H7 (cell line): ENCODE results near the gene DHX35. TPM values are rescaled to one million over a fixed set of nuclear protein-coding genes. Genes with fewer than 3 reads are reported as not detected.

ENCODE experiments used
- DNase-seq: peaks from one replicate; pipeline ENCODE4 v3.0.0; 2012
- H3K27me3 ChIP-seq: 2 replicates; pipeline ENCODE4 v1.6.0; 2011; ENCODE audit warnings: mild to moderate bottlenecking, low read length; ENCODE audit not compliant: control insufficient read depth, insufficient read depth
- H3K36me3 ChIP-seq: replicated peaks from 2 replicates; pipeline ENCODE4 v1.5.1; 2011; ENCODE audit warnings: low read length; ENCODE audit not compliant: control insufficient read depth, insufficient read depth
- H3K4me3 ChIP-seq: 2 replicates; pipeline ENCODE4 v1.5.1; 2011; ENCODE audit warnings: low read depth, mild to moderate bottlenecking, control low read depth, low read length, moderate library complexity; ENCODE audit not compliant: insufficient read depth
- total RNA-seq: library from RNA; depleted of rRNA; stranded (reverse); fragments of >200 nt; shearing (Covaris generic); gene quantifications from 2 replicates; pipeline ENCODE4 v1.2.3, GENCODE V29; 2014

DHX35 gene
- total RNA-seq, 1 experiment from 2014 or later, result 26.1 TPM

- DNase-seq, result no peak
- Histone ChIP-seq H3K4me3 (no peak overlapping the region), H3K36me3 (peaks cover 22% of the 10 kb centered on the region), H3K27me3 (no peaks in the 10 kb centered on the region)
Observed at GRCh38 chr20:39039261-39039660, 77.1 kb downstream of the DHX35 start.

- Histone ChIP-seq H3K36me3 (peaks cover 22% of the 10 kb centered on the region), H3K27me3 (no peaks in the 10 kb centered on the region), H3K4me3 (no peak overlapping the region)
- DNase-seq, result no peak
Observed at GRCh38 chr20:39040116-39040515, 78.0 kb downstream of the DHX35 start.

DNA sequence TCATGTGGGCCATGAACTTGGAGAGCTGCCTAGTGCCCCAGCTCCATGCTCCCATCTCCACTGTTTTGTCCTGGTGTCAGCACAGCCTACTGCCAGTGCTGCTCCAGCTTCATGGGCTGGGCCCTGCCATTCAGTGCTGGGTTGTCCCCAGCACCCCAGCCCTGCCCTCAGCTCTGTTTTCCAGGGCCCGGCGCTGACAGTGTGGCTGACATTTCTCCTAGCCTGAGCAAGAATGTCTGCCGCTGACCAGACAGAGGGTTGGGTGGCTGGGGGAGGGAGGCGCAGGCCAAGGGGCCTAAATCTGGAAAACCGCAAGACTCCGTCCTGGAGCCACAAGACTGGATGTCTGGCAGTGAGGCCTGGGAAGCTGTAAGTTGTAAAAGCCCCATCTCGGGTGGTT lies 78.9 kb downstream of the DHX35 start:
- Histone ChIP-seq H3K27me3 (no peaks in the 10 kb centered on the region), H3K4me3 (no peak overlapping the region), H3K36me3 (peaks cover 16% of the 10 kb centered on the region)
- DNase-seq, result no peak

GRCh38 chr20:39042279-39043150 lies 80.4 kb downstream of the DHX35 start:
- H3K4me3 ChIP-seq, result no peak overlapping the region
- no peak for DNase-seq
- peaks cover 15% of the 10 kb centered on the region for H3K36me3 ChIP-seq
- no peaks in the 10 kb centered on the region for H3K27me3 ChIP-seq

- no peak overlapping the region for H3K4me3 ChIP-seq
- DNase-seq, result no peak
- peaks cover 4% of the 10 kb centered on the region for H3K27me3 ChIP-seq
Observed at GRCh38 chr20:39044501-39044900, 82.4 kb downstream of the DHX35 start.

DNA sequence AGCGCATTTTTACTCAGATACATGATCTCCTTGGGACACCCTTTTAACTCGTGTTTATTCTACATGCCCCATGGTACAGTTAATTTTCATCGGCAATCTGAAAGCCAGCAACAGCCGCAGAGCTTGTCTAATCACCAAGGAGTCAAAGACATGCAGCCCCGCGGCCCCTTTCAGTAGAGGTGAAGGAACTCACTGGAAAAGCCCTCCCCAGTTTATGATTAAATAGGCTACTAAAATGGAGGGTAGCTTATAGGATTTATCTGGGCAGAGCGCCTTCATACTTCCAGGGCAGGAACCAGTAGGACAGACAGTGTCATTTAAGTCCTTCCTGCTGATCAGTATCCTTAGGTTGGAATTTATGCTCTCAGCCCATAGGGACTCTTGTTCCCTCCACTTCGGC lies 83.5 kb downstream of the DHX35 start:
- H3K36me3 ChIP-seq, result peaks cover 5% of the 10 kb centered on the region
- H3K27me3 ChIP-seq, result peaks cover 8% of the 10 kb centered on the region
- no peak overlapping the region for H3K4me3 ChIP-seq
- no peak for DNase-seq

More at GRCh38 chr20:39044501-39044900, 82.4 kb downstream of the DHX35 start:
- peaks cover 5% of the 10 kb centered on the region for H3K36me3 ChIP-seq

- no peak for DNase-seq
- no peak overlapping the region for H3K4me3 ChIP-seq
- peaks cover 4% of the 10 kb centered on the region for H3K36me3 ChIP-seq
- H3K27me3 ChIP-seq, result peaks cover 8% of the 10 kb centered on the region
Observed at GRCh38 chr20:39047417-39047985, 85.4 kb downstream of the DHX35 start.

GRCh38 chr20:39048000-39048696 lies 86.0 kb downstream of the DHX35 start:
- H3K27me3 ChIP-seq, result peaks cover 8% of the 10 kb centered on the region
- no peak overlapping the region for H3K4me3 ChIP-seq
- peak; percentile 91 for DNase-seq
- H3K36me3 ChIP-seq, result no peaks in the 10 kb centered on the region

DNA sequence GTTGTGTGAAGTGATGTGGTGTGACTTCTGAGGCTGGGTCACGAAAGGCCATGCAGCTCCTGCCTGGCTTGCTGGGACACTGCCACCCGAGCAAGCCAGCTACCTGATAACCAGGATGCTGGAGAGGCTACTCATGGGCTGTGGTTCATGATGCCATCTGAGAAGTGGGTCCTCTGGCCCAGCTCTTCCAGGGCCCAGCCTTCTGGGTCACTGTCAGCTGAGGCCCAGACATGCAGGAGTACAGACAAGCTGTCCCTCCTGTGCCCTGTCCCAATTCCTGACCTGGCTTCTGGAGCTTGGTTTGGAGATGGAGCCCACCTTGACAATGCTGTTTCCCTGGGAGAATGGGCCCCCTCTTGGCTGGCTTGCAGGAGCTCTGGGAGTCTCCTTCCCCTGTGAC lies 87.0 kb downstream of the DHX35 start:
- no peak for DNase-seq
- Histone ChIP-seq H3K27me3 (peaks cover 8% of the 10 kb centered on the region), H3K4me3 (no peak overlapping the region), H3K36me3 (no peaks in the 10 kb centered on the region)

- peak; percentile 96 for DNase-seq
- Histone ChIP-seq H3K27me3 (peaks cover 8% of the 10 kb centered on the region), H3K4me3 (peak overlapping the region; percentile 76), H3K36me3 (no peaks in the 10 kb centered on the region)
Observed at GRCh38 chr20:39049684-39050554, 87.8 kb downstream of the DHX35 start.

DNA sequence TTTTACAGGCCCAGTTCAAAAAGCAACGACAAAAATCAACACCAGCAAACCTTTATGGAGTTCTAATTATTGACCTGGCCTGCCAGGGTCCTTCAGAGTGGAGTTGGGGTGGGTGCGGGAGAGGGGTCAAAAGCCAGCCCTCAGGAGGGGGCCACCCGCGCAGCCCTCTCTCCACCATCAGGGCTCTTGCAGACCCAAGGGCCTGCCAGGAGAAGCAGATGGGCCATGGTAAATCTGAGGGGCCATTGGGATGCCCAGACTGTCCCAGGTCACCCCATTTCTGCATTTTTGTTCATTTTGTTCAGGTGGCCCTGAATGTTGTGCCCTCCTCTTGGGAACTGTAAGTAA lies 88.4 kb downstream of the DHX35 start:
- Histone ChIP-seq H3K36me3 (no peaks in the 10 kb centered on the region), H3K27me3 (peaks cover 8% of the 10 kb centered on the region)

DNA sequence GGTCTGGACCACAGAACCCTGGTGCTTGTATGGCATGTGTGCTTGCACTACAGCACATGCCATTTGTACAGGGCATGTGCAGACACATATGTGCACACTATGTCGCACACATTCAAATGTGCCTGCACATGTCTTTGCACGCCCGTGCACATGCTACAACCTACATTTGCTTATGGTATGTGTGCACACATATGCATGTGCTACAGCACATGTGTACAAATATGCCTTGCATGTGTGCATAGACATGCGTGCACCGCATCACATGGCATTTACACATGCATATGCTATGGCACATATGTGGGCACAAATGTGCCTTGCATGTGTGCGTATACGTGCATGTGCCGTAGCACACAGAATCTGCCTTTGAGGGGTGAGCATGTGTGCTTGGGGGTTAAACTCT lies 90.5 kb downstream of the DHX35 start:
- no peak for DNase-seq
- no peaks in the 10 kb centered on the region for H3K36me3 ChIP-seq
- H3K4me3 ChIP-seq, result no peak overlapping the region
- H3K27me3 ChIP-seq, result peaks cover 8% of the 10 kb centered on the region

More for the DNA sequence above, 88.4 kb downstream of the DHX35 start:
- peak; percentile 59 for DNase-seq
- peak overlapping the region; percentile 76; the same call in 1 of the 2 replicates for H3K4me3 ChIP-seq

DNA sequence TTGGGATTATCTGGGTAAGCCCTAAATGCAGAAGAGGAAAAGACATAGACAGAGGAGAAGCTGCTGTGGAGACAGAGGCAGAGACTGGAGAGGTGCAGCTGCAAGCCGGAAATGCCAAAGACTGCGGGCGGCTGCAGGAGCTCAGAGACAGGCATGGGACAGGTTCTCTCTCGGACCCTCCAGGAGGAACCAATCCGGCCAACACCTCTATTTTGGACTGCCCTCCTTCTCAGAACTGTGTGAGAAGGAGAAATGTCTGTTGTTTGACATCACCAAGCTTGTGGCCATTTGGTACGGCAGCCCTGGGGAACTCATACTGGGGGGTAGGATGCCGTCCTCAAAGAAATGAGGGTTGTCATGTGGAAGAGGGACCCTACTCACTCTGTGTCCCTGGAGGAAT lies 95.0 kb downstream of the DHX35 start:
- Histone ChIP-seq H3K36me3 (no peaks in the 10 kb centered on the region), H3K27me3 (peaks cover 1% of the 10 kb centered on the region; the same call in 1 of the 2 replicates), H3K4me3 (no peak overlapping the region)
- DNase-seq, result no peak

GRCh38 chr20:39057911-39058310 lies 95.8 kb downstream of the DHX35 start:
- peaks cover 1% of the 10 kb centered on the region; the same call in 1 of the 2 replicates for H3K27me3 ChIP-seq
- DNase-seq, result no peak
- no peak overlapping the region for H3K4me3 ChIP-seq
- H3K36me3 ChIP-seq, result no peaks in the 10 kb centered on the region
